Right ventricle myocardium inferior (tissue), 1 donor: Measurements from ENCODE around the gene KLC1. TPM values are rescaled to one million over a fixed set of nuclear protein-coding genes. Genes with fewer than 3 reads are reported as not detected.

Experiments used
- total RNA-seq: library from RNA; stranded (reverse); fragmentation: NEBNext Ultra II Directional; extraction: Animal tissue kit (Norgen Biotek cat#: 25700); gene quantifications from one replicate; pipeline ENCODE4 v1.2.1, GENCODE V29; 2021
- donor health status: DM: no; HTN: yes; CAD: no; lungs with severe emphysema.

KLC1 gene
- total RNA-seq, 1 donor from 2014 or later, result 151 TPM

Other genes with a start within 250 kb of the KLC1 start
- gene MARK3, start 243.8 kb upstream of the KLC1 start, total RNA-seq, result 123 TPM
- gene CKB, start 106.4 kb upstream of the KLC1 start, total RNA-seq, result 577 TPM
- 5.6 TPM for gene TRMT61A, start 100.0 kb upstream of the KLC1 start, total RNA-seq
- gene BAG5, start 66.6 kb upstream of the KLC1 start, total RNA-seq, result 16.1 TPM
- 49.3 TPM for gene COA8, start 66.3 kb upstream of the KLC1 start, total RNA-seq
- gene XRCC3, start 86.2 kb downstream of the KLC1 start, total RNA-seq, result 2.8 TPM
- 46.9 TPM for gene ZFYVE21, start 86.6 kb downstream of the KLC1 start, total RNA-seq
- 101 TPM for gene PPP1R13B, start 218.4 kb downstream of the KLC1 start, total RNA-seq